BJ (cell line): ENCODE data around the gene WNK1. TPM values are rescaled to one million over a fixed set of nuclear protein-coding genes. Genes with fewer than 3 reads are reported as not detected.

Experiments used
- CTCF ChIA-PET: fragments of 350-600 bp; formaldehyde crosslinking; extraction: SDS; loops from one replicate; lab custom pipeline; 2021; ENCODE audit warnings: antibody characterized with exemption, inconsistent platforms; lab: Yijun Ruan, JAX
- POLR2A ChIA-PET: fragments of 300-600 bp; sonication (Branson Sonifier 250); formaldehyde crosslinking; extraction: SDS; loops from one replicate; lab custom pipeline; 2021; ENCODE audit warnings: antibody characterized with exemption; lab: Charles Lee
- DNase-seq: peaks from one replicate; pipeline ENCODE4 v3.0.0-alpha.2; 2011; ENCODE audit warnings: low read depth
- H3K27me3 ChIP-seq: 2 replicates; pipeline ENCODE4 v1.6.0; 2011; ENCODE audit warnings: low read length; ENCODE audit not compliant: control insufficient read depth, insufficient read depth
- H3K36me3 ChIP-seq: 2 replicates; pipeline ENCODE4 v1.5.1; 2011; ENCODE audit warnings: low read length; ENCODE audit not compliant: control insufficient read depth, insufficient read depth
- H3K4me3 ChIP-seq: 2 replicates; pipeline ENCODE4 v1.5.1; 2011; ENCODE audit warnings: low read depth, mild to moderate bottlenecking, control low read depth, low read length
- CTCF ChIP-seq: IDR thresholded peaks from 2 replicates; pipeline ENCODE4 v1.5.1; 2011; ENCODE audit warnings: low read depth, mild to moderate bottlenecking, control low read depth, inconsistent platforms, low read length, moderate library complexity; ENCODE audit not compliant: insufficient read depth
- polyA plus RNA-seq: library from polyadenylated mRNA; depleted of rRNA; stranded (reverse); fragments of >200 nt; gene quantifications from 2 replicates; pipeline ENCODE4 v1.2.3, GENCODE V29; 2011; rRNA removed
- small RNA-seq: library from RNA; depleted of rRNA; stranded (forward); fragments of <200 nt; gene quantifications from one replicate; pipeline ENCODE3, GENCODE V24; 2012; ENCODE audit warnings: low replicate concordance, low read depth; ENCODE audit not compliant: insufficient read length

The WNK1 gene
- polyA plus RNA-seq, 1 experiment = 45.2 TPM

GRCh38 chr12:954741-955140 lies 202.4 kb downstream of the WNK1 start:
- ChIA-PET CTCF (no interaction called here), POLR2A (no interaction called here)
- TF ChIP-seq CTCF = no peak

GRCh38 chr12:955939-956338 lies 203.6 kb downstream of the WNK1 start:
- ChIA-PET POLR2A (no interaction called here), CTCF (interaction anchor here (0.6 to 1.1 kb wide), 2 partner anchors 48 to 137 kb away, joined by 3 read pairs; no protein-coding TSS in a partner anchor)
- Histone ChIP-seq H3K36me3 (no peaks in the 10 kb centered on the region), H3K4me3 (no peak overlapping the region), H3K27me3 (no peaks in the 10 kb centered on the region)
- TF ChIP-seq CTCF = no peak
- DNase-seq = no peak

More at GRCh38 chr12:954741-955140, 202.4 kb downstream of the WNK1 start:
- no peak overlapping the region for H3K4me3 ChIP-seq
- peak; percentile 5 for DNase-seq
- H3K27me3 ChIP-seq = no peaks in the 10 kb centered on the region
- no peaks in the 10 kb centered on the region for H3K36me3 ChIP-seq

DNA sequence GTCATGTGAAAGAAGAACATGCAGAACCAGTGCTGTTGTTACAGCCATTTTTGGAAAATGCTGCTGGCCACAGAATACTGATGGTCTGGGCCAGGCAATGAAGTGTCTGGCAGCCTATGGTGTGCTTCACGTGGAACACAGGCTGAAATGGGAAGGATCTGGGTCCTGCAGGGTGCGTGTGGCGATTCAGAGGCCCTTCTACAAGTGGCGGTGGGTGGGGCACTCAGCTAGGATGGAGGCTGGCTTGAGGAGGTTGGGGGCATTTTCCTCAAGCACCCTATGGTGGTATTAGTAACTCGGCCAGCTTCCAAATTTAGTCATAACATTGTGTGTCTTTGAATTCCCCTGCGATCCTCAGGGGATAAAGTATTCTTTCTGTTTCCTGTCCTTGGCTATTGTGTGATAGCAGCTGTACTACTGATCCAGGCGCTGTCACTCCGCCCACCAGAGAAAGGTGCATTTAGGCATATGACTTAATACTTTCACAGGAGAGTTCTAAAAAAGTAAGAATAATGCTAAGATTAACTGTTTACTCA lies 206.3 kb downstream of the WNK1 start:
- ChIA-PET POLR2A (no interaction called here), CTCF (interaction anchor here (2.4 kb wide), 1 partner anchor 9 kb away, joined by 8 read pairs; the partner anchor contains the start of gene RAD52)
- Histone ChIP-seq H3K4me3 (no peak overlapping the region), H3K27me3 (no peaks in the 10 kb centered on the region), H3K36me3 (no peaks in the 10 kb centered on the region)
- DNase-seq = no peak
- no peak for TF ChIP-seq CTCF

Small RNA genes lying within 50 kb of the gene (small RNA-seq; reads per million reads assigned to genes)
- not detected for gene RNU4ATAC16P

Other genes starting within 250 kb of the WNK1 start
- 0.32 and 0.55 TPM in 2 replicates for gene NINJ2, start 89.1 kb upstream of the WNK1 start, polyA plus RNA-seq
- gene RAD52, start 197.1 kb downstream of the WNK1 start, polyA plus RNA-seq = 13.1 and 15.3 TPM in 2 replicates
- gene ERC1, start 238.6 kb downstream of the WNK1 start, polyA plus RNA-seq = 14.5 and 18.5 TPM in 2 replicates